GM21723 (cell line): ENCODE measurements around the gene FNTB.

Experiments
- ATAC-seq: cut with Tn5 transposase; IDR thresholded peaks from one replicate; pipeline ENCODE4 v1.9.1; 2021; ENCODE audit warnings: mild to moderate bottlenecking, moderate library complexity; ENCODE audit not compliant: unreplicated experiment

The FNTB gene

DNA sequence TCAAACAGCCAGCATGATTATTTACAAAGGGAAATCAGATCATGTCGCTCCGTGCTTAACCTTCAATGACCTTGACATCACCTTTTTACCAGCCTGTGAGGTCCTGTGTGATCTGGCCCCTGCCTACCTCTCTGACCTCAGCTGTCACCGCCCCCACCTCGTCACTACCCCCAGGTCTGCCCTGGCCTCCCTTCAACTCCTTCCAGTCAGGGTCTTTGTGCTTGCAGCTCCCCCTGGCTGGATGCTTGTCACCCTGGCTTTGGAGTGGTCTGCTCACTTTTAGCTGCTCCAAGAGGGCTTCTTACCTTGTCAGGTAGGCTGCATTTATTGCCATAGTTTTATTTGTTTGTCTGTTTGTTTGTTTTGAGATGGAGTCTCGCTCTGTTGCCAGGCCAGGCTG is 123.8 kb downstream of the FNTB start:
- no peak for ATAC-seq
